HG02938 (cell line): ENCODE data around the gene CAMSAP1.
A peak's percentile ranks its signal among the peaks of the same experiment; 100 is the strongest.
"Not testable (repeated sequence)": the region's sequence is repeated elsewhere in the genome, so short reads cannot be mapped to it uniquely, and the experiment has no call there.

Experiments used
- ATAC-seq: cut with Tn5 transposase; IDR thresholded peaks from one replicate; pipeline ENCODE4 v1.9.1; 2021; ENCODE audit warnings: mild to moderate bottlenecking, moderate library complexity; ENCODE audit not compliant: unreplicated experiment

Gene CAMSAP1, protein sequence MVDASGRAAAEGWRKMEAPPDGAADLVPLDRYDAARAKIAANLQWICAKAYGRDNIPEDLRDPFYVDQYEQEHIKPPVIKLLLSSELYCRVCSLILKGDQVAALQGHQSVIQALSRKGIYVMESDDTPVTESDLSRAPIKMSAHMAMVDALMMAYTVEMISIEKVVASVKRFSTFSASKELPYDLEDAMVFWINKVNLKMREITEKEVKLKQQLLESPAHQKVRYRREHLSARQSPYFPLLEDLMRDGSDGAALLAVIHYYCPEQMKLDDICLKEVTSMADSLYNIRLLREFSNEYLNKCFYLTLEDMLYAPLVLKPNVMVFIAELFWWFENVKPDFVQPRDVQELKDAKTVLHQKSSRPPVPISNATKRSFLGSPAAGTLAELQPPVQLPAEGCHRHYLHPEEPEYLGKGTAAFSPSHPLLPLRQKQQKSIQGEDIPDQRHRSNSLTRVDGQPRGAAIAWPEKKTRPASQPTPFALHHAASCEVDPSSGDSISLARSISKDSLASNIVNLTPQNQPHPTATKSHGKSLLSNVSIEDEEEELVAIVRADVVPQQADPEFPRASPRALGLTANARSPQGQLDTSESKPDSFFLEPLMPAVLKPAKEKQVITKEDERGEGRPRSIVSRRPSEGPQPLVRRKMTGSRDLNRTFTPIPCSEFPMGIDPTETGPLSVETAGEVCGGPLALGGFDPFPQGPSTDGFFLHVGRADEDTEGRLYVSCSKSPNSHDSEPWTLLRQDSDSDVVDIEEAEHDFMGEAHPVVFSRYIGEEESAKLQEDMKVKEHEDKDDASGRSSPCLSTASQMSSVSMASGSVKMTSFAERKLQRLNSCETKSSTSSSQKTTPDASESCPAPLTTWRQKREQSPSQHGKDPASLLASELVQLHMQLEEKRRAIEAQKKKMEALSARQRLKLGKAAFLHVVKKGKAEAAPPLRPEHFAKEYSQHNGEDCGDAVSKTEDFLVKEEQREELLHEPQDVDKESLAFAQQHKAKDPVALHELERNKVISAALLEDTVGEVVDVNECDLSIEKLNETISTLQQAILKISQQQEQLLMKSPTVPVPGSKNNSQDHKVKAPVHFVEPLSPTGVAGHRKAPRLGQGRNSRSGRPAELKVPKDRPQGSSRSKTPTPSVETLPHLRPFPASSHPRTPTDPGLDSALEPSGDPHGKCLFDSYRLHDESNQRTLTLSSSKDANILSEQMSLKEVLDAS (N-terminal part only)

DNA sequence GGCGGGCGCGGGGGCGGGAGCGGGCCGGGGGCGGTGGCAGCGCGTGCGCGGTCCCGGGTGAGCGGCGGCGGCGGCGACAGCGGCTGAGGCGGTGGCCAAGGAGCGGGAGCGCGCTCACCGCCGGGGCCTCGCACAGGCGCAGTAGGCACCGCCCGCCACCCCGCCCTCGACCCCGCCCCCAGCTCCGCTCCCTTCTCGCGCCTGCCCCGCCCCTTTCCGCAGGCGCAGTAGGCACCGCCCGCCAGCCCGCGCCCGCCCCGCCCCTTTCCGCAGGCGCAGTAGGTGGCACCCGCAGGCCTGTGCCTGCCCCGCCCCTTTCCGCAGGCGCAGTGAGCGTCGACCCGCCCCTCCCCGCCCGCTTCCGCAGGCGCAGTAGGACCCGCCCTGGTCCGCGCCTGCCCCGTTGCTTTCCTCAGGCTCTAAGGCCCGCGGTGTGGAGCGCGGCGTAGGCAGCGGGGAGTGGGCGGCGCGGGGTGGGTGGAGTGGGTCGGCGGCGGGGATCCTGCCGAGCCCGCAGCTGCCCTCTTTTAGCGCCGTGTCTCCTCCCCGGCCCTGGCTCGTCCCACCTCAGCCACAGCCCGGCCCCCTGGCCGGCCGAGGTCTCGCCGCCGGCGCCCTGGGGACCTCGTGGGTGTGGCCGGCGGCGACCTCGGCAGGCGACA is at the start of gene CAMSAP1:
CAMSAP1 (minus strand) TSS at position 116 of the 662 bp plus-strand sequence. CDS start 387 bp downstream, outside the sequence.
- ATAC-seq: peak; percentile 61

DNA sequence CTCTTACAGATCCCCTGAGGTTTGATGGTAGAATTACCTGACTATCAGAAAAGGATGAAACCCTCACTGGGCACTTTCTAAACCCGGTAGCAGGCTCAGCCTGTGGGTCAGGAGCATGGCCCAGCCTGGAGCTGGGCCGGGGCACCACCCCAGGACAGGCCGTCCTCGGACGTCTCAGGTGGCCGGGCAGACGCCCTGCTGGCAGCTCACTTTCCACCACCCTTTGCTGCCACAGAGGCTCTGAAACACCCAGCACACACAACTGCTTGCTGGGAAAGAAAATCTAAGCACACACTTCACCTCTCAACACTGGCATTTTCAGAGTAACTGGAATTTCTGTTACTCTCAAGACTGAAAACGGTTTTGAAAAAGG is 49.4 kb upstream of the CAMSAP1 start:
- no peak for ATAC-seq

DNA sequence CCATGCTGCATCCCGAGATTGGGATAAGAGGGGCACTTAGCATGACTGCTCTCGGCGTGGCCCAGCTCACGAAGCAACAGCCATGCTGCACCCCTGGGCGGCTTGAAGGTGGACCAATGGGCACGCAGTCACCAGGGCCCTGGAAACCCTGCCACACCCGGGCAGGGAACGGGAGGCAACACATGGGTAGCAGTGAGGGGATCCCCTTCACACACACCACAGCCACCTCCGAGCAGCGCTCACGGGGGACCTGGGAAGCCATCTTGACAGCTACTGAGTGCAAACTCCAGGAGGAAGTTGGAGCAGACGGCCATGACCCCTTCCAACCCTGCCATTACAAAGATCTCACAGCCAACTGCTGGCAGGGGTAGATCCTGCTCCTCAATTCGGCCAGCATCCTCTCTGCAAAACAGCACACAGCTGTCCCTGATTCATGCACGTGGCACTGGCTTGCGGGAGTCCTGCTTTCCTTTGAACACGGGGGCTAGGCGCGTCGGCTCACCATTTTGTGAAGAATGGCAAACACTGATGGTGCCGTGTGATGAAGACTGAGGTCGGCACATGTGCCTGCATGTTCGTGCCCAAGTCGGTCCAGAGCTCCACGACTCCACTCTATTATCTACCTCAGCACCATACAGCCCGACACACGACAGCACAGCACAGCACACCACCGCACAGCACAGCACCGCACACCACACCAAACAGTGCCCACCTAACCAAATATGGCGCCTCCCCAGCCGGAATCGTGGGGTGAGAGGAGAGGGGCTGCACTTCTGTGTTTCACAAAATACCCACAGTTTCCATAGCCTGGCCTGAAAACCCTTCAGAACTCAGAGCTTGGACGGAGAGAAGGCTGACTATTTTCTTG is 48.8 kb upstream of the CAMSAP1 start:
- no peak for ATAC-seq

DNA sequence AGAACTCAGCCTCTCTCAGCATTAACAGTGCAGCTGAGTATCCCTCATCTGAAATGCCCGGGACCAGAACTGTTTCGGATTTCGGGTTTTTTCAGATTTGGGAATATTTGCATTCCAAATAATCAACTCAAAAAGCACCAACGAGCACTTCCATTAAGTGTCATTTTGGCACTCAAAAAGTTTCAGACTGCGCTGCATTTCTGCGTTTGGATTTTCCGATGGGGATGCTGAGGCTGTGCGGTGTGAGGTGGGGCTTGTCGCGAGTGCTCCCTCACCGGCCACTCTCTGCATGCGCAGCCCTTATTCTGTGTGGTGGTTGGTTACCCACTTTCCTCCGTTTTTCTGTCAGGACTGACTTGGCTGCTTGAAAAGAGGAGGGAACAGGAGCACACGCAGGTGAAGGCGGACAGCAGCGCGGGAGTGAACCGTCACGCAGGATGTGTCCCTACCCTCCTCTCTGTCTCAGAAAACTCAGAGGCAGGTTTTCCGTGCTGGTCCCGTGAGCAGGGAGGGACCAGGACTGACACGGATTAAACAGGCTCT is 45.4 kb upstream of the CAMSAP1 start:
- ATAC-seq: no peak

DNA sequence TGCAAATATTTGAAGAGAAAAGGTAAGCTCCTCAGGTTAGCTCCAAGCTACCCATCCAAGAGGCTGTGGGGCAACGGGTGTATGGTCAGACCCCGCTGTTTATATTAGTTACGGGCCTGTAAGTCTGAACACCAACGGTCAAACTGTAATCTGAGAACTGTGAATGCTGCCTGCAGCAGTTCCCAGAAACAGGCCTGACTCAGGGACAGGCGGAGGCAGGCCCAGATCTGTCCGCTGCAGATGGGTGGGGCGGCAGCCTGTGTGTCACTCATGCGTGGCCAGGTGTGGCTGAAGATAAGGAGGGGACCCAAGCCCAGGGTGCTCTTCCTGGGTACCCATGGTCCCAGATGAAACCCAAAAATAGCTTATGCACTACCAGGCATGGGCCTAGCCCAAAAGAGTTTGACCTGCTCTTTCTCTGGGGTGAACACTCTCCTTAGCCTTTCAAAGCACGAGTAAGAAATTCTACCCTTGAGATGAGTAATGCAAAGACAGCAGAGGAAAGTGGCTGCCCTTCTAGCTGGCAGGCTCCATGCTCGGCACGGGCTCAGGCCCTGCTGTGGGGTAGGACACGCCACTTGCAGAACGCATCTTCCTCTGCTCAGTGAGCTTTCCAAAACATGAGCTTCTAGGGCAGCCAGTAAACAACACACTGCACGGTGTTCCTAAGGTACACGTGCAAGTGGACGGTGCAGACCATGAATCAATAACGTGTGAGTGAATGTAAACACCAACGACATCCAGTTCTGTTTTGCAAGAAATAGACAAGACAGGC is 44.7 kb upstream of the CAMSAP1 start:
- no peak for ATAC-seq

DNA sequence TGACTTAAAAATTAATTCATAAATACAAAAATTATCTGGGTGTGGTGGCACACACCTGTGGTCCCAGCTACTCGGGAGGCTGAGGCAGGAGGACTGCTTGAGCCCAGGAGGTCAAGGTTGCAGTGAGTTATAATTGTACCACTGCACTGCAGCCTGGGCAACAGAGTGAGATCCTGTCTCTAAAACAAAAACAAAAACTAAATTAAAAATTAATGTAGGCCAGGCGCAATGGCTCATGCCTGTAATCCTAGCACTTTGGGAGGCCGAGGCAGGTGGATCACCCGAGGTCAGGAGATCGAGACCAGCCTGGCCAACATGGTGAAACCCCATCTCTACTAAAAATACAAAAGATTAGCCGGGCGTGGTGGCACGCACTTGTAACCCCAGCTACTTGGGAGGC is 44.0 kb upstream of the CAMSAP1 start:
- ATAC-seq: not testable (repeated sequence)

DNA sequence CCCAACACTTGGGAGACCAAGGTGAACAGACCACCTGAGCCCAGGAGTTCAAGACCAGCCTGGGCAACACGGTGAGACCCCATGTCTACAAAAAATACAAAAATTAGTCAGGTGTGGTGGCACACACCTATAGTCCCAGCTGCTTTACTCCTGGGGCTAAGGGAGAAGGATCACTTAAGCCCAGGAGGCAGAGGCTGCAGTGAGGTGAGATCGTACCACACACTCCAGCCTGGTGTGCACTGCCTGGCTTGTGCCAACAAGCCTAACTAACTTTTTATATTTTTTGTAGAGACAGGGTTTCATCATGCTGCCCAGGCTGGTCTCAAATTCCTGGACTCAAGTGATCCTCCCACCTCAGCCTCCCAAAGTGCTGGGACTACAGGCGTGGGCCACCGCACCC is 43.5 kb upstream of the CAMSAP1 start:
- not testable (repeated sequence) for ATAC-seq

DNA sequence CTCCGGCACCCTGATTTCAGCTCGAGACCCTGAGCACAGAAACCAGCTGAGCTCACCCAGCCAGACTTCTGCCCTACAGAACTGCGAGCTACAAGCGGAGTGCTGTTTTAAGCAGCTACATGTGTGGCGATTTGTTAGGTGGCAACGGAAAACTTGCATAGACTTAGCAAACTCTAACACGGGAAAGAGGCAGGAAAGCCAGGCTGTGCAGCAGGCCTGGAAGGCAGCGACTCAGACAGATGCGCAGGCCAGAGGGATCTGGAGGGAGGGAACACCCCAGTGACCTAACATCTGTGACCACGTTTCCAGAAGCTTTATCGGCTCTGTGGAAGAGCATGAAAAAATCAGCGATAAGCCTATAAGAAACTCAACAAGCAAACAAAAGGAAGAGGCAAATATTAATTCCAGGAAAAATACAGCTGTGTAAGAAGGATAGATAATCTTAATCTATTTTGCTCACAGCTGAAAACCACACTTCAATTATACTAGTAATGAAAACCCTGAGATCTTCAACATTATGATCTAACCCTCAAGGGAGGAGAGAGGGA is 42.9 kb upstream of the CAMSAP1 start:
- no peak for ATAC-seq

DNA sequence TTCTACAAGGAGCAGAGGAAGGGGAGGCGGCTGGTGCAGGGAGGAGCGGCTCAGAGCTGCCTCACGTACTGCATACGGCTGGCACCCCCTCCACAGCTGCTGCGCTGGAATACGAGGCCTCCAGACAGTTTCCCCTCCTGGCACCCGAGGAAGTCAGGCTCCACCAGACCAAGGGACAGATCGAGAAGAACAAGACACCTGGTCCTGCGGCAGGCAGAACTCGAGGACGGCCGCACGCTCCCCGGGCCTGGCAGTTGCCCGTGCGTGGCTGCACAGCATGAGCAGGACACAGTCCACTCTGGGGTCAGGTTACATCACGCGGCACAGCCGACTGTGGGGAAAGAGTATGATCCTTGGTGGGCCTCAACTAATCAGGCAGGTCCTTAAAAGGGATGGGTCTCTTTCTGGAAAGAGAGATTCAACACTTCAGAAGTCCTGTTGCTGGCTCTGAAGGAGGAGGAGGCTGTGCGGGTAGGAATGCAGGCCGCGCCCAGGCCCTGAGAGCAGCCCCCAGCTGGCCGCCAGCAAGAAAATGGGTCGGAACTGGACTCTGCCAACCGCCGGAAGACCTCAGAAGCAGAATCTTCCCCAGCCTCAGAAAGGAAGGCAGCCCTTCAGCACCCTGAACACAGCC is 42.3 kb upstream of the CAMSAP1 start:
- ATAC-seq: no peak

DNA sequence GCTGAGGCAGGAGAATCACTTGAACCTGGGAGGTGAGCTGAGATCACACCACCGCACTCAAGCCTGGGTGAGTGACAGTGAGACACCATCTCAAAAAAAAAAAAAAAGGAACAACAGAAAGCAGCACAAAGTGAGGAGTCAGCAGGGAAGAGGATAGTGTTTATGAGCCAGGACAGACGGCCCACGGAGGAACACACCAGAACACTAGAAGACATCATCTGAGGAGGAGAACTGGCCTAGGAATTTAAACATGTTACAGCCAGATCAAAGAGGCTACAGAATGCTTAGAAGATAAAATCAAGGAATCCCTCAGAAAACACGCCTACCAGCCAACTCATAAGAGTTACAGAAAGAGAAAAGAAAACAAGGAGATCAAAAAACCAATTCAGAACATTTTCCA is 41.6 kb upstream of the CAMSAP1 start:
- ATAC-seq: no peak

DNA sequence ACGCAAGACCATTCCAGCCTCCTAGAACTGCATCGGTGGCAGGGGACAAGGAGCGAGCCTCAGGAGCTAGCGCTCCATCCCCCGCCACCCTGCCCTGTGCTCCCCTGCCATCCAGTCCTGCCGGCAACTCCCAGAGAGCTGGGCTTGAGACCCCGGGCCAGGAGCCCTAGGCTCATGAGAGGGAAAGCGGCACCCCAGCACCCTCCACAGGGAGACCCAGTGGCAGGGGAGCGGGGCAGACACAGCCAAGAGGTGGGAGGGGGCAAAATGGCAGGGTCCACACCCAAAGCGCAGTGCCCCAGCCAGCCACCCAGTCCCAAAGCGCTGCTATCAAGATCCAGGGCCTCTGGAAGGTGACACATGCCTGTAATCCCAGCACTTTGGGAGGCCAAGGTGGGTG is 41.1 kb upstream of the CAMSAP1 start:
- no peak for ATAC-seq

DNA sequence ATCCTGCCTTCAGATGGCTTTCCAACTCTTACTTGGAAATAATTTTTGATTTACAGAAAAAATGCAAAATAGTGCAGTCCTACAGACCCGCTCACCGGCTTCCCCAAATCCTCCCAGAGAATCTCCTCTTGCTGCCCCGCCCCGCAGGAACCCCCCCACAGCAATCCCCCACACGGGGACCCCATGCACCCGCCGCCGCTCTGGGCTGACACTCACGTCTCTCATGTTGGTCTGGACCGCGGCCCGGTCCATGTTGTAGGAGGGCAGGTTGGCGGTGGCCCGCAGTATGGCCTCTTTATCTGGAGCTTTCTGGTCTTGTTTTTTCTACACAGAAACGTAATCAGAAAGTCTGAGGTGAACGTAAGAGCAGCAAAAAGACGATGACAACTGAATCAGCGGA is 40.2 kb upstream of the CAMSAP1 start:
- no peak for ATAC-seq

DNA sequence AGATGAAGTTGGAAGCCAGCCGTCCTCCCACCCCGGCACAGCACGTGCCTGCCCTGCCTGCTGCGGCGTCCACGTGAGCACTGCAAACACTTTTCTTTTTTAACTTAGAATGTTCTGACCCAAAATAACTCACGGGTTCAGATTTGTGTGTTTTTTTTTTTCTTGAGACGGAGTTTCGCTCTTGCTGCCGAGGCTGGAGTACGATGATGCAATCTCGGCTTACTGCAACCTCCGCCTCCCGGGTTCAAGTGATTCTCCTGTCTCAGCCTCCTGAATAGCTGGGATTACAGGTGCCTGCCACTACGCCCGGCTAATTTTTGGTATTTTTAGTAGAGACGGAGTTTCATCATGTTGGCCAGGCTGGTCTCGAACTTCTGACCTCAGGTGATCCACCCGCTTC is 39.8 kb upstream of the CAMSAP1 start:
- ATAC-seq: not testable (repeated sequence)

DNA sequence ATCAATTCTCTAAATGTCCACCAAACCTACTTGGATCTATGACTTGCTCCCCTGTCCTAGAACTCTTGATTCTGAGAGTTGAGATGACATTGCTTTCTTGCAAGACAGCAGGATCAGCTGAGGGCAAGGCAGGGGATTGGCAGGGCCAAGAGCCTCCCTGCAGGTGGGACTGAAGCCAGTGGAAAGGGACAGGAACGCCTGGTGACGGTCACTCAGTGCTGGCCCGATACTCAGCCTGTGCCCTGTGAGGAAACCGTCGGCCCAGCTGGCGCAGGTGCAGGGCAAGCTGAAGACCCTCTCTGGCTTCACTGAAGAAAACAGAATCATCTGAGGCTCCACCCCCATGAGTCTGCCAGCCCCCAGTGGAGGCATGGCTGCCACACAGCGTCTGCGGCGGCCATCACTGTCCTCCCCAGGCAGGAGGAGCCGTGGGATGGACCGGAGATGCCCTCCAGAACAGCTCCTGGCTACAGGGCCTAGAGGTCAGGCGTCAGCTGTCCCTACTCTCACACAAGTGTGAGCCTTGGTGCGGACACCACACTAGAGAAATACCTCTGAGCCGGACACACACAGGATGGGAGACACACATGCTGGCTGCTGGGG is 39.1 kb upstream of the CAMSAP1 start:
- no peak for ATAC-seq

DNA sequence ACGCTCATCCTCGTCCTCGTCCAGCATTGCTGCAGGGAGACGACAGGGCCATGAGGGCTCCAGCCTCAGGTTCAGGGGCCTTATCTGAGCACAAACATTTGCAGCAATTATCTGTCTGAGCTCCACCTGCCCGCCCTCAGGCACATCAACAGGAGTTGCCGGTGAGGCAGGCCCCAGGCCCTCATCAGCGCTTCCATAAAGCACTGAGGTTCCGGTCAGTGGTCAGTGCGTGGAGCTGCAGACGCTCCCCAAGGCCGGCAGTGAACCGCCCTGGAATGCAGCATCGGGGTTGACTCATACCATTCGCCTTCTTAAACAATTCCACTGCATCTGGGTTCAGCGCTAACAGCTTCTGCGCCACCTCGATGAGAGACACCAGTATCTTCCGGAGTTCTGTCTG is 38.6 kb upstream of the CAMSAP1 start:
- ATAC-seq: no peak

DNA sequence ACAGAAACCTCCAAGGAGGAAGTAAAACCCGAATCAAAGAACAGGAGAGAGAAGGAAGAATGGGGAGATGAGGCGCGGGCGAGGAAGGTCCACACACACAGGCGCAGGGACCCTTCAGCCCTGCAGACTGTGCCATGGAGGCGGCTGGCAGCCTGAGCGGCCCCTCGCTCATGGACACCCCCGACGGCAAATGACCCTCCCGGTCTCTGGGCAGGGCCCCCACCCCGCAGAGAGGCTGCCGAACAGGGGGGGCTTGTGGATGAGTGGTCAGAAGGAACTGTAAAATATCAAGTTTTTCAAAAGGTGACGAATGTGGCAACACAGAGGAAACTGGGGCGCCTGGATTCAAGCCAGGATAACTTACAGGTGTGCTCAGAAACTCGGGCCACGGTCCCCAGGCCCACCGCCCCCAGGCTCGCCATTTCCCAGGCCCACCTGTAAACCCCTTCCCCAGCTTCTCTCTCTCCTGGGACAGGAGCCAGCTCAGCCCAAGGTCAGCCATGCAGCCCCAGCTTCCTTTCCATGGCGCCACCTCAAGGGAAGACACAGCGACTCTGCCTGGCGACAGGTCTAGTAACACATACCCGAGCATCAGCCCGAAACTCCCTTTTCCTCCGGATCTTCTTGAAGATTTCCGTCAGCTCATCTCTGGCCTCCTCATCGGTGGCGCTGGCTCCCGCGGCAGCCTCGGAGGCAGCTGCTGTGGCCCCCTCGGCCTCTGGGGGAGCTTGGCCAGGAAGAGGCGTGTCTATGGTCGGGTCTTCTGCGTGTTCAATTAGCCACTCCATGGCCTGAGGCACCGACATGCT is 37.3 kb upstream of the CAMSAP1 start:
- no peak for ATAC-seq

DNA sequence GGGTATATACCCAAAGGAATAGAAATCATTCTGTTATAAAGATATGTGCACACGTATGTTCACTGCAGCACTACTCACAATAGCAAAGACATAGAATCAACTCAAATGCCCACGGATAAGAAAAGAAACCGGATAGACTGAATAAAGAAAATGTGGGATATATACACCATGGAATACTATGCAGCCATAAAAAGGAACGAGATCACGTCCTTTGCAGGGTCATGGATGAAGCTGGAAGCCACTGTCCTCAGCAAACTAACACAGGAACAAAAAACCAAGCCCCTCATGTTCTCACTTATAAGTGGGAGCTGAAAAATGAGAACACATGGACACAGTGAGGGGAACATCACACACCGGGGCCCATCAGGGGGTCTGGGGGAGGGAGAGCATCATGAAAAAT is 36.3 kb upstream of the CAMSAP1 start:
- not testable (repeated sequence) for ATAC-seq
